ENCODE data around the gene ARID1B.

DNA sequence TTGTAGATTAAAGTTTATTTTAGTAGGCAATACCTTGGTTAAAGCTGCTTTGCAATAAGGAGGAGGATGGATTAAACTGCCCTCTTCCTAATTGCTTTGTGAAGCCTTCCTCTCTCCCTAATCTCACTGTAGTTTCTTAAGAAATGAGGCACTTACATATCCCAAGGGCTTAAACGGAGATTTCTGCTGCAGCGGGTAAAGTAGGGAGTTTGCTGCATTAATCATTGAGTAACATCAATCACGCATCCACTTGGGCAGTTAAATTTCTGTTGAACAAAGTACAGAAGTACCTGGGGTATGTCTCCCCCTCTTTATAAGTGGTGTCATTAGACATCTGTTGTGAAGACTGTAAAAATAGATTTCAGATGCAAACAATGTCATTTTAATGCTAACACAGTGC lies 29.5 kb upstream of the ARID1B start:
- TF ChIP-seq, protein P1, sequence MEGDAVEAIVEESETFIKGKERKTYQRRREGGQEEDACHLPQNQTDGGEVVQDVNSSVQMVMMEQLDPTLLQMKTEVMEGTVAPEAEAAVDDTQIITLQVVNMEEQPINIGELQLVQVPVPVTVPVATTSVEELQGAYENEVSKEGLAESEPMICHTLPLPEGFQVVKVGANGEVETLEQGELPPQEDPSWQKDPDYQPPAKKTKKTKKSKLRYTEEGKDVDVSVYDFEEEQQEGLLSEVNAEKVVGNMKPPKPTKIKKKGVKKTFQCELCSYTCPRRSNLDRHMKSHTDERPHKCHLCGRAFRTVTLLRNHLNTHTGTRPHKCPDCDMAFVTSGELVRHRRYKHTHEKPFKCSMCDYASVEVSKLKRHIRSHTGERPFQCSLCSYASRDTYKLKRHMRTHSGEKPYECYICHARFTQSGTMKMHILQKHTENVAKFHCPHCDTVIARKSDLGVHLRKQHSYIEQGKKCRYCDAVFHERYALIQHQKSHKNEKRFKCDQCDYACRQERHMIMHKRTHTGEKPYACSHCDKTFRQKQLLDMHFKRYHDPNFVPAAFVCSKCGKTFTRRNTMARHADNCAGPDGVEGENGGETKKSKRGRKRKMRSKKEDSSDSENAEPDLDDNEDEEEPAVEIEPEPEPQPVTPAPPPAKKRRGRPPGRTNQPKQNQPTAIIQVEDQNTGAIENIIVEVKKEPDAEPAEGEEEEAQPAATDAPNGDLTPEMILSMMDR (tag by site-specific recombination; IDR thresholded peaks at IDR 0.05), result no peak
- no peak for TF ChIP-seq ZNF324 (tag by site-specific recombination; IDR thresholded peaks at IDR 0.05)
- no peak for TF ChIP-seq ZNF423 (tag by site-specific recombination; IDR thresholded peaks at IDR 0.05)
- no peak for TF ChIP-seq ZNF621 (tag by site-specific recombination; IDR thresholded peaks at IDR 0.05)
- TF ChIP-seq ZNF561 (tag by site-specific recombination; IDR thresholded peaks at IDR 0.05; ENCODE audit: borderline replicate concordance), result no peak
- no peak for TF ChIP-seq ZNF626 (tag by site-specific recombination; IDR thresholded peaks at IDR 0.05)
- TF ChIP-seq ZEB2 (tag by site-specific recombination; IDR thresholded peaks at IDR 0.05), result no peak
- no peak for TF ChIP-seq ZNF274 (IDR thresholded peaks at IDR 0.05; ENCODE audit: low read length)
- no peak for TF ChIP-seq ZNF274 (tag by site-specific recombination; IDR thresholded peaks at IDR 0.05; ENCODE audit: borderline replicate concordance)
- no peak for TF ChIP-seq ZNF549 (tag by site-specific recombination; IDR thresholded peaks at IDR 0.05)
- no peak for TF ChIP-seq ZNF394 (tag by site-specific recombination; IDR thresholded peaks at IDR 0.05; ENCODE audit: borderline replicate concordance)
- TF ChIP-seq ZNF140 (tag by site-specific recombination; IDR thresholded peaks at IDR 0.05), result no peak
- TF ChIP-seq, protein P2, sequence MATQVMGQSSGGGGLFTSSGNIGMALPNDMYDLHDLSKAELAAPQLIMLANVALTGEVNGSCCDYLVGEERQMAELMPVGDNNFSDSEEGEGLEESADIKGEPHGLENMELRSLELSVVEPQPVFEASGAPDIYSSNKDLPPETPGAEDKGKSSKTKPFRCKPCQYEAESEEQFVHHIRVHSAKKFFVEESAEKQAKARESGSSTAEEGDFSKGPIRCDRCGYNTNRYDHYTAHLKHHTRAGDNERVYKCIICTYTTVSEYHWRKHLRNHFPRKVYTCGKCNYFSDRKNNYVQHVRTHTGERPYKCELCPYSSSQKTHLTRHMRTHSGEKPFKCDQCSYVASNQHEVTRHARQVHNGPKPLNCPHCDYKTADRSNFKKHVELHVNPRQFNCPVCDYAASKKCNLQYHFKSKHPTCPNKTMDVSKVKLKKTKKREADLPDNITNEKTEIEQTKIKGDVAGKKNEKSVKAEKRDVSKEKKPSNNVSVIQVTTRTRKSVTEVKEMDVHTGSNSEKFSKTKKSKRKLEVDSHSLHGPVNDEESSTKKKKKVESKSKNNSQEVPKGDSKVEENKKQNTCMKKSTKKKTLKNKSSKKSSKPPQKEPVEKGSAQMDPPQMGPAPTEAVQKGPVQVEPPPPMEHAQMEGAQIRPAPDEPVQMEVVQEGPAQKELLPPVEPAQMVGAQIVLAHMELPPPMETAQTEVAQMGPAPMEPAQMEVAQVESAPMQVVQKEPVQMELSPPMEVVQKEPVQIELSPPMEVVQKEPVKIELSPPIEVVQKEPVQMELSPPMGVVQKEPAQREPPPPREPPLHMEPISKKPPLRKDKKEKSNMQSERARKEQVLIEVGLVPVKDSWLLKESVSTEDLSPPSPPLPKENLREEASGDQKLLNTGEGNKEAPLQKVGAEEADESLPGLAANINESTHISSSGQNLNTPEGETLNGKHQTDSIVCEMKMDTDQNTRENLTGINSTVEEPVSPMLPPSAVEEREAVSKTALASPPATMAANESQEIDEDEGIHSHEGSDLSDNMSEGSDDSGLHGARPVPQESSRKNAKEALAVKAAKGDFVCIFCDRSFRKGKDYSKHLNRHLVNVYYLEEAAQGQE (tag by site-specific recombination; IDR thresholded peaks at IDR 0.05), result no peak

Data from HEK293 (cell line).